ENCODE results near the gene COMMD4. TPM values are rescaled to one million over a fixed set of nuclear protein-coding genes. Genes with fewer than 3 reads are reported as not detected.

COMMD4 gene
- total and polyA plus RNA-seq, 7 donors = 37.8 to 115 (median 54.3) TPM

GRCh38 chr15:75354454-75354853 is 18.6 kb downstream of the COMMD4 start:
- WGBS, 2 donors = 87 to 89% methylated on average over 7 of the region's 7 CpGs
- intact Hi-C loops (cut with DNase I) = no loop called here
- H3K4me1 ChIP-seq = peaks cover 0 to 4% (median under 1%) of the 10 kb centered on the region in 4 donors
- no peak overlapping the region for H3K27ac ChIP-seq
- no peaks in the 10 kb centered on the region for H3K9me3 ChIP-seq
- DNase-seq = no peak
- no peaks in the 10 kb centered on the region for H3K27me3 ChIP-seq
- TF ChIP-seq POLR2A (IDR thresholded peaks at IDR 0.05) (no peak), POLR2AphosphoS5 (IDR thresholded peaks at IDR 0.05) (peak in 1 of 4 donors; percentile 14)
- no peak overlapping the region for H3K4me3 ChIP-seq
- H3K36me3 ChIP-seq = peaks cover 14 to 41% (median 26%) of the 10 kb centered on the region in 4 donors

DNA sequence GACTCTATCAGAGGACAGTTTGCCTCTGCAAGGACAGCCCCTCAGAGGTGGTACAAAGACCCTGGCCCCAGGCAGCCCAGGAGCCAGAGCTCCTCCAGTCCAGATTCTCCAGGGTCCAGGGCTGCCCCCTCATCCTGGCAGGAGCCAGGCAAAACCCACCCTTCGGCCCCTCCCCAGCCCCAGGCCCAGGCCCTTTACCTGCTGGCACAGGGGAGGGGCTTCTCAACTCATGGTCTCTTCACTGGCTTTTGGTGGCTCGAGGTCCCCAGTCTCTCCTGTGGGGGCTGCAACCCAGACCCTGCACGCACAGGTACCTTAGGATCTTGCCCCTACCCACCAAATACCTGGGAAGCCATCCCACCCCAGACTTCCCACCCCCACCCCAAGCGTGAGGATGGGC is 19.5 kb downstream of the COMMD4 start:
- peak; percentile 50 for DNase-seq
- H3K4me3 ChIP-seq = no peak overlapping the region
- H3K9me3 ChIP-seq = no peaks in the 10 kb centered on the region
- intact Hi-C loops (cut with DNase I) = no loop called here
- WGBS, 2 donors = 92 to 94% methylated on average over 4 of the region's 4 CpGs
- TF ChIP-seq POLR2A (IDR thresholded peaks at IDR 0.05) (no peak), POLR2AphosphoS5 (IDR thresholded peaks at IDR 0.05) (no peak), EP300 (IDR thresholded peaks at IDR 0.05) (no peak), CTCF (IDR thresholded peaks at IDR 0.05) (no peak)
- no peaks in the 10 kb centered on the region for H3K4me1 ChIP-seq
- no peak overlapping the region for H3K27ac ChIP-seq
- no peaks in the 10 kb centered on the region for H3K27me3 ChIP-seq
- H3K36me3 ChIP-seq = peaks cover 17 to 50% (median 34%) of the 10 kb centered on the region in 4 donors

DNA sequence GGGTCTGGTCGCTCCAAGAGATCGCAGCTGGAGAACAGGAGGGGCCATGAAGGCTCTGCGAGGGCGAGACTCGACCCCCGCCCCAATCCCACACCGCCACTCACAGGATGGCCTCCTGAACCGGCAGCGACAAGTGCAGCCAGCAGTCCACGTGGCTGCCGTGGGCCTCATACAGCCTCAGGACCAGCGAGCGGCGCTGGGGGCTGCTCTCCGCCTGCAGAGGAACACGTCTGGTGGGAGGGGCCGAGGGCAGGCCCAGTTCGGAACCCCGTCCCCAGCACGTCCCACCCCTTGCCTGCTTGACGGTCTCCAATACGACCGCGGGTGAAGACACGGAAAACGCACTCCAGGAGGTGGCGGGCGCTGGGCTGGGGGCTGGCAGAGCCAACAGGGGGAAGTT is 20.1 kb downstream of the COMMD4 start:
- WGBS, 2 donors = 92 to 93% methylated on average over 28 of the region's 28 CpGs
- TF ChIP-seq POLR2AphosphoS5 (IDR thresholded peaks at IDR 0.05) (no peak), EP300 (IDR thresholded peaks at IDR 0.05) (no peak), CTCF (IDR thresholded peaks at IDR 0.05) (no peak), POLR2A (IDR thresholded peaks at IDR 0.05) (no peak)
- Histone ChIP-seq H3K4me3 (no peak overlapping the region), H3K4me1 (no peaks in the 10 kb centered on the region), H3K36me3 (peaks cover 20 to 57% (median 35%) of the 10 kb centered on the region in 4 donors), H3K27ac (no peak overlapping the region), H3K27me3 (no peaks in the 10 kb centered on the region), H3K9me3 (no peaks in the 10 kb centered on the region)
- no peak for DNase-seq
- intact Hi-C loops (cut with DNase I) = no loop called here

GRCh38 chr15:75356517-75356916 is 20.7 kb downstream of the COMMD4 start:
- WGBS, 2 donors = 97% methylated on average over 20 of the region's 20 CpGs
- no peaks in the 10 kb centered on the region for H3K9me3 ChIP-seq
- intact Hi-C loops (cut with DNase I) = no loop called here

More at GRCh38 chr15:75356517-75356916, 20.7 kb downstream of the COMMD4 start:
- Histone ChIP-seq H3K27me3 (no peaks in the 10 kb centered on the region), H3K4me3 (no peak overlapping the region), H3K36me3 (peaks cover 22 to 62% (median 37%) of the 10 kb centered on the region in 4 donors), H3K4me1 (no peaks in the 10 kb centered on the region), H3K27ac (no peak overlapping the region)
- TF ChIP-seq POLR2A (IDR thresholded peaks at IDR 0.05) = no peak
- TF ChIP-seq CTCF (IDR thresholded peaks at IDR 0.05) = no peak
- TF ChIP-seq EP300 (IDR thresholded peaks at IDR 0.05) = no peak
- TF ChIP-seq POLR2AphosphoS5 (IDR thresholded peaks at IDR 0.05) = no peak
- DNase-seq = no peak
